MM.1S (cell line): ENCODE measurements around the gene ERI3.

ENCODE experiments used
- DNase-seq: peaks from one replicate; pipeline ENCODE4 v3.0.0-alpha.2; 2015
- H2AFZ ChIP-seq: fragments of 300-600 bp; sonication (generic); 2 replicates; pipeline ENCODE4 v1.6.0; 2016; ENCODE audit warnings: antibody characterized with exemption, low read length
- H3F3A ChIP-seq: fragments of 300-600 bp; sonication (generic); 2 replicates; pipeline ENCODE4 v1.6.1; 2016; ENCODE audit warnings: mild to moderate bottlenecking, antibody characterized with exemption, low read length, moderate library complexity, mixed read lengths; ENCODE audit not compliant: insufficient read depth
- H3K27ac ChIP-seq: fragments of 300-600 bp; sonication (generic); 2 replicates; pipeline ENCODE4 v1.5.1; 2016; ENCODE audit warnings: mild to moderate bottlenecking, low read length
- H3K27me3 ChIP-seq: fragments of 300-600 bp; sonication (generic); replicated peaks from 2 replicates; pipeline ENCODE4 v1.6.0; 2016; ENCODE audit warnings: low read length; ENCODE audit not compliant: insufficient read depth
- H3K36me3 ChIP-seq: fragments of 300-600 bp; sonication (generic); replicated peaks from 2 replicates; pipeline ENCODE4 v1.6.1; 2016; ENCODE audit warnings: mild to moderate bottlenecking, low read length, mixed read lengths; ENCODE audit not compliant: insufficient read depth
- H3K4me1 ChIP-seq: fragments of 300-600 bp; sonication (generic); 2 replicates; pipeline ENCODE4 v1.6.1; 2016; ENCODE audit warnings: low read length, mixed read lengths
- H3K4me2 ChIP-seq: fragments of 300-600 bp; sonication (generic); 2 replicates; pipeline ENCODE4 v1.6.0; 2016; ENCODE audit warnings: low read depth, low read length
- H3K4me3 ChIP-seq: fragments of 300-600 bp; sonication (generic); 2 replicates; pipeline ENCODE4 v1.5.1; 2016; ENCODE audit warnings: low read length, mixed read lengths
- H3K79me2 ChIP-seq: fragments of 300-600 bp; sonication (generic); 2 replicates; pipeline ENCODE4 v1.6.1; 2016; ENCODE audit warnings: mixed run types, low read length, mixed read lengths
- H3K9ac ChIP-seq: fragments of 300-600 bp; sonication (generic); 2 replicates; pipeline ENCODE4 v1.6.1; 2016; ENCODE audit warnings: low read length, mixed read lengths
- H3K9me2 ChIP-seq: fragments of 300-600 bp; sonication (generic); replicated peaks from 2 replicates; pipeline ENCODE4 v1.6.1; 2016; ENCODE audit warnings: mild to moderate bottlenecking, low read length, mixed read lengths; ENCODE audit not compliant: insufficient read depth
- H3K9me3 ChIP-seq: fragments of 300-600 bp; sonication (generic); replicated peaks from 2 replicates; pipeline ENCODE4 v1.6.1; 2016; ENCODE audit warnings: mild to moderate bottlenecking, low read length, mixed read lengths; ENCODE audit not compliant: insufficient read depth
- H4K20me1 ChIP-seq: fragments of 300-600 bp; sonication (generic); 2 replicates; pipeline ENCODE4 v1.6.1; 2016; ENCODE audit warnings: mild to moderate bottlenecking, low read length, moderate library complexity, mixed read lengths; ENCODE audit not compliant: insufficient read depth
- CTCF ChIP-seq: fragments of 300-600 bp; sonication (generic); IDR thresholded peaks from 2 replicates; pipeline ENCODE4 v1.5.1; 2016; ENCODE audit warnings: antibody characterized with exemption, low read length, mixed read lengths
- EZH2 ChIP-seq: fragments of 300-600 bp; sonication (generic); optimal IDR thresholded peaks from 2 replicates; pipeline ENCODE3; 2017; ENCODE audit warnings: low read depth, mild to moderate bottlenecking, antibody characterized with exemption, low read length, mixed read lengths
- EZH2phosphoT487 ChIP-seq: fragments of 300-600 bp; sonication (generic); IDR thresholded peaks from 2 replicates; pipeline ENCODE4 v1.6.1; 2018; ENCODE audit warnings: antibody characterized with exemption, low read length

ERI3 gene

GRCh38 chr1:44273560-44274350 lies 81.3 kb downstream of the ERI3 start:
- H3K4me2 ChIP-seq = no peak overlapping the region
- H3K9me3 ChIP-seq = no peaks in the 10 kb centered on the region
- no peaks in the 10 kb centered on the region for H3K79me2 ChIP-seq
- no peaks in the 10 kb centered on the region for H3F3A ChIP-seq
- no peak overlapping the region for H2AFZ ChIP-seq
- no peaks in the 10 kb centered on the region for H3K36me3 ChIP-seq
- H4K20me1 ChIP-seq = no peaks in the 10 kb centered on the region
- no peak overlapping the region for H3K9ac ChIP-seq
- no peak overlapping the region for H3K4me3 ChIP-seq
- H3K27me3 ChIP-seq = no peaks in the 10 kb centered on the region
- no peak overlapping the region for H3K27ac ChIP-seq
- H3K4me1 ChIP-seq = no peaks in the 10 kb centered on the region
- no peaks in the 10 kb centered on the region for H3K9me2 ChIP-seq
- TF ChIP-seq CTCF (no peak), EZH2 (no peak), EZH2phosphoT487 (no peak)
- DNase-seq = no peak

GRCh38 chr1:44272992-44273391 lies 82.1 kb downstream of the ERI3 start:
- no peaks in the 10 kb centered on the region for H3K79me2 ChIP-seq
- H3K4me3 ChIP-seq = no peak overlapping the region
- H3K27ac ChIP-seq = no peak overlapping the region
- no peaks in the 10 kb centered on the region for H3K9me3 ChIP-seq
- no peaks in the 10 kb centered on the region for H3F3A ChIP-seq
- H3K9me2 ChIP-seq = no peaks in the 10 kb centered on the region
- H2AFZ ChIP-seq = no peak overlapping the region
- H3K4me2 ChIP-seq = no peak overlapping the region
- no peaks in the 10 kb centered on the region for H3K27me3 ChIP-seq
- no peak overlapping the region for H3K9ac ChIP-seq
- H4K20me1 ChIP-seq = no peaks in the 10 kb centered on the region
- no peak for DNase-seq
- no peaks in the 10 kb centered on the region for H3K36me3 ChIP-seq
- TF ChIP-seq CTCF (no peak), EZH2phosphoT487 (no peak), EZH2 (no peak)
- H3K4me1 ChIP-seq = no peaks in the 10 kb centered on the region

GRCh38 chr1:44271646-44272045 lies 83.4 kb downstream of the ERI3 start:
- Histone ChIP-seq H3K27me3 (no peaks in the 10 kb centered on the region), H2AFZ (no peak overlapping the region), H3K79me2 (no peaks in the 10 kb centered on the region), H3K9me3 (no peaks in the 10 kb centered on the region), H3F3A (no peaks in the 10 kb centered on the region), H3K4me1 (no peaks in the 10 kb centered on the region), H3K9me2 (no peaks in the 10 kb centered on the region), H3K9ac (no peak overlapping the region), H3K4me3 (no peak overlapping the region), H3K36me3 (no peaks in the 10 kb centered on the region), H4K20me1 (no peaks in the 10 kb centered on the region), H3K4me2 (no peak overlapping the region), H3K27ac (no peak overlapping the region)
- no peak for TF ChIP-seq EZH2phosphoT487
- no peak for DNase-seq
